Mesenchymal stem cell (in vitro differentiated cells and primary cell): ENCODE data around the gene EDC3.
"Not testable (repeated sequence)": the region's sequence is repeated elsewhere in the genome, so short reads cannot be mapped to it uniquely, and the experiment has no call there.

Source experiments
- DNase-seq: peaks from one replicate; pipeline ENCODE4 v3.0.0-alpha.2; 2013
- H2AFZ ChIP-seq: one replicate; pipeline ENCODE4 v1.6.1; 2013; ENCODE audit warnings: low read depth, mild to moderate bottlenecking, control low read depth, inconsistent platforms, low read length, moderate library complexity
- H2AK5ac ChIP-seq: 2 replicates; pipeline ENCODE4 v1.6.1; 2013; ENCODE audit warnings: low read length, moderate library complexity, mild to moderate bottlenecking, inconsistent platforms; ENCODE audit not compliant: severe bottlenecking
- H2BK120ac ChIP-seq: one replicate; pipeline ENCODE4 v1.6.1; 2013; ENCODE audit warnings: low read depth, mild to moderate bottlenecking, inconsistent platforms, low read length, moderate library complexity
- H2BK12ac ChIP-seq, 2 experiments: one replicate each; pipeline ENCODE4 v1.6.1; 2013; ENCODE audit warnings: inconsistent platforms in 2 of 2, low read length in 2 of 2, mild to moderate bottlenecking in 2 of 2, moderate library complexity in 2 of 2, control low read depth in 1 of 2
- H2BK15ac ChIP-seq: one replicate; pipeline ENCODE4 v1.6.1; 2013; ENCODE audit warnings: mild to moderate bottlenecking, low read depth, inconsistent platforms; ENCODE audit not compliant: poor library complexity, severe bottlenecking
- H2BK5ac ChIP-seq: 2 replicates; pipeline ENCODE4 v1.6.1; 2013; ENCODE audit warnings: low read depth, mild to moderate bottlenecking, low read length, control low read depth, inconsistent platforms; ENCODE audit not compliant: poor library complexity, severe bottlenecking
- H3K14ac ChIP-seq, 2 experiments: one replicate each; pipeline ENCODE4 v1.6.1; 2013; ENCODE audit warnings: inconsistent platforms in 2 of 2, low read length in 2 of 2, control low read depth in 1 of 2, mild to moderate bottlenecking in 1 of 2, moderate library complexity in 1 of 2
- H3K18ac ChIP-seq, 2 experiments: one replicate each; pipeline ENCODE4 v1.6.1; 2013; ENCODE audit warnings: inconsistent platforms in 2 of 2, low read length in 2 of 2, control low read depth in 1 of 2, low read depth in 1 of 2, mild to moderate bottlenecking in 1 of 2
- H3K23ac ChIP-seq, 2 experiments: one replicate each; pipeline ENCODE4 v1.6.1; 2013; ENCODE audit warnings: inconsistent platforms in 2 of 2, low read length in 2 of 2, mild to moderate bottlenecking in 2 of 2, moderate library complexity in 2 of 2, control low read depth in 1 of 2
- H3K27ac ChIP-seq: 2 replicates; pipeline ENCODE4 v1.5.1; 2013; ENCODE audit warnings: mild to moderate bottlenecking, moderate library complexity, low read length, control low read depth, inconsistent platforms; ENCODE audit not compliant: poor library complexity, severe bottlenecking
- H3K27me3 ChIP-seq, 2 experiments: 2 replicates each; pipeline versions ENCODE4 v1.6.1 to v1.7.0; 2013; ENCODE audit warnings: low read length in 2 of 2, mild to moderate bottlenecking in 2 of 2, moderate library complexity in 2 of 2, control low read depth in 1 of 2, inconsistent platforms in 1 of 2; ENCODE audit not compliant: control insufficient read depth in 1 of 2, insufficient read depth in 1 of 2
- H3K36me3 ChIP-seq, 2 experiments: 2 replicates each; pipeline versions ENCODE4 v1.6.1 to v1.7.0; 2013; ENCODE audit warnings: low read length in 2 of 2, control low read depth in 1 of 2, inconsistent platforms in 1 of 2, low read depth in 1 of 2, mild to moderate bottlenecking in 1 of 2; ENCODE audit not compliant: insufficient read depth in 2 of 2, control insufficient read depth in 1 of 2
- H3K4ac ChIP-seq, 2 experiments: one replicate each; pipeline ENCODE4 v1.6.1; 2013; ENCODE audit warnings: inconsistent platforms in 2 of 2, low read length in 2 of 2, mild to moderate bottlenecking in 2 of 2, moderate library complexity in 2 of 2, control low read depth in 1 of 2, low read depth in 1 of 2
- H3K4me1 ChIP-seq: 2 replicates; pipeline ENCODE4 v1.6.1; 2013; ENCODE audit warnings: low read depth, low read length, control low read depth; ENCODE audit not compliant: control insufficient read depth, insufficient read depth
- H3K4me2 ChIP-seq: 2 replicates; pipeline ENCODE4 v1.6.1; 2013; ENCODE audit warnings: low read length, mild to moderate bottlenecking, inconsistent platforms; ENCODE audit not compliant: poor library complexity, severe bottlenecking
- H3K4me3 ChIP-seq, 2 experiments: 2 replicates each; pipeline versions ENCODE4 v1.5.1 to v1.7.0; 2013; ENCODE audit warnings: low read length in 2 of 2, mild to moderate bottlenecking in 2 of 2, control low read depth in 1 of 2, low read depth in 1 of 2; ENCODE audit not compliant: insufficient read depth in 1 of 2
- H3K79me1 ChIP-seq: replicated peaks from 2 replicates; pipeline ENCODE4 v1.6.1; 2013; ENCODE audit warnings: mild to moderate bottlenecking, control low read depth, low read length, inconsistent platforms; ENCODE audit not compliant: poor library complexity, severe bottlenecking
- H3K9ac ChIP-seq: 2 replicates; pipeline ENCODE4 v1.7.0; 2013; ENCODE audit warnings: mild to moderate bottlenecking, low read length, moderate library complexity
- H3K9me3 ChIP-seq: 2 replicates; pipeline ENCODE4 v1.7.0; 2013; ENCODE audit warnings: mild to moderate bottlenecking, low read length; ENCODE audit not compliant: control insufficient read depth
- H4K8ac ChIP-seq: one replicate; pipeline ENCODE4 v1.6.1; 2013; ENCODE audit warnings: inconsistent platforms, mild to moderate bottlenecking, low read length, moderate library complexity
- H4K91ac ChIP-seq: one replicate; pipeline ENCODE4 v1.6.1; 2013; ENCODE audit warnings: mild to moderate bottlenecking, low read length, inconsistent platforms
- WGBS: methylation state at CpG from one replicate; pipeline ENCODE4 v1.1.7; 2013; ENCODE audit warnings: mixed read lengths; 5-methylcytosine and 5-hydroxymethylcytosine counted together

The EDC3 gene

GRCh38 chr15:74733269-74733668 lies 37.4 kb upstream of the EDC3 start:
- Histone ChIP-seq H3K27ac (no peak overlapping the region), H3K27me3 (peaks cover 51 to 70% of the 10 kb centered on the region in 2 experiments), H2BK15ac (no peak overlapping the region), H3K4me2 (no peak overlapping the region), H3K14ac (no peak overlapping the region), H2BK12ac (no peak overlapping the region), H2BK5ac (no peak overlapping the region), H2BK120ac (no peak overlapping the region), H2AK5ac (no peak overlapping the region), H4K91ac (no peak overlapping the region), H3K4me1 (no peaks in the 10 kb centered on the region), H3K4ac (no peak overlapping the region), H3K79me1 (no peaks in the 10 kb centered on the region), H3K23ac (no peak overlapping the region), H3K9me3 (no peaks in the 10 kb centered on the region), H3K18ac (no peak overlapping the region), H2AFZ (no peak overlapping the region), H3K9ac (no peak overlapping the region), H3K4me3 (no peak overlapping the region), H3K36me3 (no peaks in the 10 kb centered on the region), H4K8ac (no peak overlapping the region)
- DNase-seq = no peak
- 91% methylated on average over 3 of the region's 3 CpGs for WGBS

- Histone ChIP-seq H2BK15ac (no peak overlapping the region), H3K4me3 (no peak overlapping the region), H2BK120ac (no peak overlapping the region), H2BK5ac (no peak overlapping the region), H4K8ac (no peak overlapping the region), H2AK5ac (no peak overlapping the region), H2BK12ac (no peak overlapping the region), H3K36me3 (no peaks in the 10 kb centered on the region), H4K91ac (no peak overlapping the region), H3K14ac (no peak overlapping the region), H3K18ac (no peak overlapping the region), H3K4me1 (no peaks in the 10 kb centered on the region), H2AFZ (no peak overlapping the region), H3K23ac (no peak overlapping the region), H3K27me3 (peaks cover 54 to 73% of the 10 kb centered on the region in 2 experiments), H3K27ac (no peak overlapping the region), H3K4me2 (no peak overlapping the region), H3K79me1 (no peaks in the 10 kb centered on the region), H3K4ac (no peak overlapping the region), H3K9me3 (no peaks in the 10 kb centered on the region), H3K9ac (no peak overlapping the region)
- 94% methylated on average over 5 of the region's 5 CpGs for WGBS
- no peak for DNase-seq
These were observed 37.0 kb upstream of the EDC3 start for GRCh38 chr15:74732846-74733245.

GRCh38 chr15:74730619-74731316 lies 34.9 kb upstream of the EDC3 start:
- DNase-seq = peak; percentile 18
- Histone ChIP-seq H3K4me1 (peaks cover 11% of the 10 kb centered on the region), H3K27ac (no peak overlapping the region)

GRCh38 chr15:74729372-74729771 lies 33.5 kb upstream of the EDC3 start:
- H2BK12ac ChIP-seq, H2AK5ac ChIP-seq, H2BK120ac ChIP-seq, H3K4ac ChIP-seq, H3K14ac ChIP-seq, H4K91ac ChIP-seq, H2AFZ ChIP-seq, H3K9ac ChIP-seq, H3K18ac ChIP-seq, H3K23ac ChIP-seq, H3K79me1 ChIP-seq, H3K9me3 ChIP-seq, H3K36me3 ChIP-seq, H3K4me3 ChIP-seq, H3K27ac ChIP-seq, DNase-seq, H2BK15ac ChIP-seq, H4K8ac ChIP-seq, H3K4me2 ChIP-seq, H2BK5ac ChIP-seq: not testable (repeated sequence)
- Histone ChIP-seq H3K27me3 (peaks cover 66 to 80% of the 10 kb centered on the region in 2 experiments), H3K4me1 (peaks cover 14% of the 10 kb centered on the region)
- WGBS = 4% methylated on average over 3 of the region's 6 CpGs

More at GRCh38 chr15:74730619-74731316, 34.9 kb upstream of the EDC3 start:
- Histone ChIP-seq H2BK5ac (no peak overlapping the region), H2AFZ (no peak overlapping the region), H3K4me2 (no peak overlapping the region), H3K4me3 (no peak overlapping the region), H2AK5ac (no peak overlapping the region), H2BK120ac (no peak overlapping the region), H3K14ac (no peak overlapping the region), H3K18ac (no peak overlapping the region), H3K23ac (peak overlapping the region in 1 of 2 experiments; percentile 9), H3K9me3 (no peaks in the 10 kb centered on the region), H4K91ac (no peak overlapping the region), H3K4ac (no peak overlapping the region), H2BK12ac (no peak overlapping the region), H4K8ac (no peak overlapping the region), H3K9ac (no peak overlapping the region), H3K27me3 (peaks cover 63 to 81% of the 10 kb centered on the region in 2 experiments), H3K36me3 (no peaks in the 10 kb centered on the region), H2BK15ac (no peak overlapping the region), H3K79me1 (no peaks in the 10 kb centered on the region)
- WGBS = 60% methylated on average over 7 of the region's 7 CpGs
